ENCODE data around the gene CMTM7. TPM values are rescaled to one million over a fixed set of nuclear protein-coding genes. Genes with fewer than 3 reads are reported as not detected.

Gene CMTM7
- total and polyA plus RNA-seq, 2 experiments from 2014 or later: 32.2 to 93.6 TPM

GRCh38 chr3:32495609-32496008 is 104.0 kb downstream of the CMTM7 start:
- Histone ChIP-seq H3K36me3 (ENCODE audit: insufficient read depth) (no peaks in the 10 kb centered on the region), H3K27me3 (ENCODE audit: insufficient read depth) (no peaks in the 10 kb centered on the region), H3K4me1 (ENCODE audit: insufficient read depth) (no peaks in the 10 kb centered on the region), H3K4me2 (no peak overlapping the region), H4K20me1 (replicated peaks; ENCODE audit: insufficient read depth) (peaks cover 3% of the 10 kb centered on the region; the same call in 1 of the 2 replicates), H3F3A (replicated peaks; ENCODE audit: low read depth) (no peaks in the 10 kb centered on the region), H3K79me2 (replicated peaks; ENCODE audit: insufficient read depth) (peaks cover 70% of the 10 kb centered on the region), H3K9me2 (ENCODE audit: insufficient read depth) (no peaks in the 10 kb centered on the region), H3K27ac (ENCODE audit: low read depth) (no peak overlapping the region), H2AFZ (no peak overlapping the region), H3K4me3 (no peak overlapping the region)
- H3K27me3 Mint-ChIP-seq (ENCODE audit: insufficient read depth, low read depth, poor library complexity): no peaks in the 10 kb centered on the region
- no peak overlapping the region for H3K4me3 Mint-ChIP-seq
- H3K36me3 Mint-ChIP-seq (ENCODE audit: low read depth): peaks cover 6% of the 10 kb centered on the region; the same call in 2 of the 3 replicates
- ATAC-seq (no peak), DNase-seq (ENCODE audit: low spot score) (no peak)
- H3K9me3 Mint-ChIP-seq: no peaks in the 10 kb centered on the region
- H3K4me1 Mint-ChIP-seq: peaks cover 2% of the 10 kb centered on the region; the same call in 1 of the 3 replicates
- H3K27ac Mint-ChIP-seq: no peak overlapping the region
- TF ChIP-seq EZH2phosphoT487 (IDR thresholded peaks at IDR 0.05; ENCODE audit: unreplicated experiment): no peak
- no peak for TF ChIP-seq JUNB (IDR thresholded peaks at IDR 0.05; ENCODE audit: unreplicated experiment)
- TF ChIP-seq POLR2AphosphoS5 (IDR thresholded peaks at IDR 0.05; ENCODE audit: low read depth): no peak
- no peak for TF ChIP-seq ZNF462 (CRISPR knock-in tag; IDR thresholded peaks at IDR 0.05)
- TF ChIP-seq, protein P1, sequence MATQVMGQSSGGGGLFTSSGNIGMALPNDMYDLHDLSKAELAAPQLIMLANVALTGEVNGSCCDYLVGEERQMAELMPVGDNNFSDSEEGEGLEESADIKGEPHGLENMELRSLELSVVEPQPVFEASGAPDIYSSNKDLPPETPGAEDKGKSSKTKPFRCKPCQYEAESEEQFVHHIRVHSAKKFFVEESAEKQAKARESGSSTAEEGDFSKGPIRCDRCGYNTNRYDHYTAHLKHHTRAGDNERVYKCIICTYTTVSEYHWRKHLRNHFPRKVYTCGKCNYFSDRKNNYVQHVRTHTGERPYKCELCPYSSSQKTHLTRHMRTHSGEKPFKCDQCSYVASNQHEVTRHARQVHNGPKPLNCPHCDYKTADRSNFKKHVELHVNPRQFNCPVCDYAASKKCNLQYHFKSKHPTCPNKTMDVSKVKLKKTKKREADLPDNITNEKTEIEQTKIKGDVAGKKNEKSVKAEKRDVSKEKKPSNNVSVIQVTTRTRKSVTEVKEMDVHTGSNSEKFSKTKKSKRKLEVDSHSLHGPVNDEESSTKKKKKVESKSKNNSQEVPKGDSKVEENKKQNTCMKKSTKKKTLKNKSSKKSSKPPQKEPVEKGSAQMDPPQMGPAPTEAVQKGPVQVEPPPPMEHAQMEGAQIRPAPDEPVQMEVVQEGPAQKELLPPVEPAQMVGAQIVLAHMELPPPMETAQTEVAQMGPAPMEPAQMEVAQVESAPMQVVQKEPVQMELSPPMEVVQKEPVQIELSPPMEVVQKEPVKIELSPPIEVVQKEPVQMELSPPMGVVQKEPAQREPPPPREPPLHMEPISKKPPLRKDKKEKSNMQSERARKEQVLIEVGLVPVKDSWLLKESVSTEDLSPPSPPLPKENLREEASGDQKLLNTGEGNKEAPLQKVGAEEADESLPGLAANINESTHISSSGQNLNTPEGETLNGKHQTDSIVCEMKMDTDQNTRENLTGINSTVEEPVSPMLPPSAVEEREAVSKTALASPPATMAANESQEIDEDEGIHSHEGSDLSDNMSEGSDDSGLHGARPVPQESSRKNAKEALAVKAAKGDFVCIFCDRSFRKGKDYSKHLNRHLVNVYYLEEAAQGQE (IDR thresholded peaks at IDR 0.05; ENCODE audit: unreplicated experiment): no peak
- no peak for TF ChIP-seq CREB1 (CRISPR knock-in tag; IDR thresholded peaks at IDR 0.05; ENCODE audit: low read depth)
- TF ChIP-seq ZNF114 (CRISPR knock-in tag; IDR thresholded peaks at IDR 0.05): no peak
- TF ChIP-seq, protein P2, sequence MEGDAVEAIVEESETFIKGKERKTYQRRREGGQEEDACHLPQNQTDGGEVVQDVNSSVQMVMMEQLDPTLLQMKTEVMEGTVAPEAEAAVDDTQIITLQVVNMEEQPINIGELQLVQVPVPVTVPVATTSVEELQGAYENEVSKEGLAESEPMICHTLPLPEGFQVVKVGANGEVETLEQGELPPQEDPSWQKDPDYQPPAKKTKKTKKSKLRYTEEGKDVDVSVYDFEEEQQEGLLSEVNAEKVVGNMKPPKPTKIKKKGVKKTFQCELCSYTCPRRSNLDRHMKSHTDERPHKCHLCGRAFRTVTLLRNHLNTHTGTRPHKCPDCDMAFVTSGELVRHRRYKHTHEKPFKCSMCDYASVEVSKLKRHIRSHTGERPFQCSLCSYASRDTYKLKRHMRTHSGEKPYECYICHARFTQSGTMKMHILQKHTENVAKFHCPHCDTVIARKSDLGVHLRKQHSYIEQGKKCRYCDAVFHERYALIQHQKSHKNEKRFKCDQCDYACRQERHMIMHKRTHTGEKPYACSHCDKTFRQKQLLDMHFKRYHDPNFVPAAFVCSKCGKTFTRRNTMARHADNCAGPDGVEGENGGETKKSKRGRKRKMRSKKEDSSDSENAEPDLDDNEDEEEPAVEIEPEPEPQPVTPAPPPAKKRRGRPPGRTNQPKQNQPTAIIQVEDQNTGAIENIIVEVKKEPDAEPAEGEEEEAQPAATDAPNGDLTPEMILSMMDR (conservative IDR thresholded peaks at IDR 0.05; ENCODE audit: low read depth in 2 of 2): no peak
- no peak for TF ChIP-seq NANOG (IDR thresholded peaks at IDR 0.05; ENCODE audit: borderline replicate concordance)
- no peak for TF ChIP-seq STAT1 (IDR thresholded peaks at IDR 0.05; ENCODE audit: unreplicated experiment)
- TF ChIP-seq ETS1 (IDR thresholded peaks at IDR 0.05): no peak
- TF ChIP-seq EZH2 (IDR thresholded peaks at IDR 0.05; ENCODE audit: low read depth, unreplicated experiment): no peak
- no peak for TF ChIP-seq ZNF331 (CRISPR knock-in tag; IDR thresholded peaks at IDR 0.05; ENCODE audit: low read depth)
